Measurements from ENCODE around the gene HK1. TPM values are rescaled to one million over a fixed set of nuclear protein-coding genes. Genes with fewer than 3 reads are reported as not detected.

The HK1 gene
- total RNA-seq, 2 experiments from 2014 or later, result 13.1 to 31.5 TPM

- Histone ChIP-seq H3K36me3 (ENCODE audit: insufficient read depth, low read length) (no peaks in the 10 kb centered on the region), H3K27ac (ENCODE audit: low read depth, low read length, poor library complexity, severe bottlenecking) (no peak overlapping the region), H3K4me3 (ENCODE audit: low read depth, low read length, poor library complexity, severe bottlenecking) (no peak overlapping the region), H2AFZ (ENCODE audit: low read length) (no peak overlapping the region), H3K9me2 (ENCODE audit: insufficient read depth, low read length) (no peaks in the 10 kb centered on the region), H3K4me2 (ENCODE audit: low read length) (no peak overlapping the region), H4K20me1 (ENCODE audit: insufficient read depth, low read length) (no peaks in the 10 kb centered on the region), H3K9me3 (ENCODE audit: low read length) (no peaks in the 10 kb centered on the region), H3K79me2 (ENCODE audit: insufficient read depth, low read depth, low read length) (no peaks in the 10 kb centered on the region), H3K4me1 (ENCODE audit: insufficient read depth, low read length, poor library complexity, severe bottlenecking) (peaks cover 2% of the 10 kb centered on the region)
- TF ChIP-seq, protein P1, sequence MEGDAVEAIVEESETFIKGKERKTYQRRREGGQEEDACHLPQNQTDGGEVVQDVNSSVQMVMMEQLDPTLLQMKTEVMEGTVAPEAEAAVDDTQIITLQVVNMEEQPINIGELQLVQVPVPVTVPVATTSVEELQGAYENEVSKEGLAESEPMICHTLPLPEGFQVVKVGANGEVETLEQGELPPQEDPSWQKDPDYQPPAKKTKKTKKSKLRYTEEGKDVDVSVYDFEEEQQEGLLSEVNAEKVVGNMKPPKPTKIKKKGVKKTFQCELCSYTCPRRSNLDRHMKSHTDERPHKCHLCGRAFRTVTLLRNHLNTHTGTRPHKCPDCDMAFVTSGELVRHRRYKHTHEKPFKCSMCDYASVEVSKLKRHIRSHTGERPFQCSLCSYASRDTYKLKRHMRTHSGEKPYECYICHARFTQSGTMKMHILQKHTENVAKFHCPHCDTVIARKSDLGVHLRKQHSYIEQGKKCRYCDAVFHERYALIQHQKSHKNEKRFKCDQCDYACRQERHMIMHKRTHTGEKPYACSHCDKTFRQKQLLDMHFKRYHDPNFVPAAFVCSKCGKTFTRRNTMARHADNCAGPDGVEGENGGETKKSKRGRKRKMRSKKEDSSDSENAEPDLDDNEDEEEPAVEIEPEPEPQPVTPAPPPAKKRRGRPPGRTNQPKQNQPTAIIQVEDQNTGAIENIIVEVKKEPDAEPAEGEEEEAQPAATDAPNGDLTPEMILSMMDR (conservative IDR thresholded peaks at IDR 0.05; ENCODE audit: low read length), result no peak
- TF ChIP-seq EZH2phosphoT487 (IDR thresholded peaks at IDR 0.05; ENCODE audit: borderline replicate concordance, low read depth, low read length), result no peak
- no TSS peak for BruUV-seq (replicated peaks)
- DNase-seq (ENCODE audit: low spot score), result no peak
- intact Hi-C loops (cut with micrococcal nuclease; ENCODE audit: unreplicated experiment), result no loop called here
- ChIA-PET POLR2A (no interaction called here), CTCF (ENCODE audit: unreplicated experiment) (interaction anchor here (0.9 kb wide), 1 partner anchor 9 kb away, joined by 4 read pairs; no protein-coding TSS in a partner anchor)
These were observed 43.8 kb upstream of the HK1 start for GRCh38 chr10:69234447-69234846.

- H2AFZ ChIP-seq (ENCODE audit: low read length), result no peak overlapping the region
- no TSS peak for BruUV-seq (replicated peaks)
- no peaks in the 10 kb centered on the region for H3K9me3 ChIP-seq (ENCODE audit: low read length)
- intact Hi-C loops (cut with micrococcal nuclease; ENCODE audit: unreplicated experiment), result loop anchor here (1.0 kb wide), 3 partner anchors 155 to 270 kb away; no protein-coding TSS in a partner anchor
- peak; percentile 76 for DNase-seq (ENCODE audit: low spot score)
- H3K27ac ChIP-seq (ENCODE audit: low read depth, low read length, poor library complexity, severe bottlenecking), result no peak overlapping the region
- no peak overlapping the region for H3K4me2 ChIP-seq (ENCODE audit: low read length)
- no peaks in the 10 kb centered on the region for H3K4me1 ChIP-seq (ENCODE audit: insufficient read depth, low read length, poor library complexity, severe bottlenecking)
- H3K36me3 ChIP-seq (ENCODE audit: insufficient read depth, low read length), result no peaks in the 10 kb centered on the region
- H4K20me1 ChIP-seq (ENCODE audit: insufficient read depth, low read length), result no peaks in the 10 kb centered on the region
- no peaks in the 10 kb centered on the region for H3K9me2 ChIP-seq (ENCODE audit: insufficient read depth, low read length)
- POLR2A ChIA-PET, result interaction anchor here (0.9 kb wide), 1 partner anchor 37 kb away, joined by 4 read pairs; no protein-coding TSS in a partner anchor
- H3K4me3 ChIP-seq (ENCODE audit: low read depth, low read length, poor library complexity, severe bottlenecking), result no peak overlapping the region
- H3K79me2 ChIP-seq (ENCODE audit: insufficient read depth, low read depth, low read length), result no peaks in the 10 kb centered on the region
- TF ChIP-seq, protein P1 (conservative IDR thresholded peaks at IDR 0.05; ENCODE audit: low read length), result peak; percentile 96
- TF ChIP-seq EZH2phosphoT487 (IDR thresholded peaks at IDR 0.05; ENCODE audit: borderline replicate concordance, low read depth, low read length), result no peak
- CTCF ChIA-PET (ENCODE audit: unreplicated experiment), result interaction anchor here (0.9 kb wide), 1 partner anchor 155 kb away, joined by 3 read pairs; no protein-coding TSS in a partner anchor
These were observed 40.7 kb upstream of the HK1 start for GRCh38 chr10:69237528-69238159.

DNA sequence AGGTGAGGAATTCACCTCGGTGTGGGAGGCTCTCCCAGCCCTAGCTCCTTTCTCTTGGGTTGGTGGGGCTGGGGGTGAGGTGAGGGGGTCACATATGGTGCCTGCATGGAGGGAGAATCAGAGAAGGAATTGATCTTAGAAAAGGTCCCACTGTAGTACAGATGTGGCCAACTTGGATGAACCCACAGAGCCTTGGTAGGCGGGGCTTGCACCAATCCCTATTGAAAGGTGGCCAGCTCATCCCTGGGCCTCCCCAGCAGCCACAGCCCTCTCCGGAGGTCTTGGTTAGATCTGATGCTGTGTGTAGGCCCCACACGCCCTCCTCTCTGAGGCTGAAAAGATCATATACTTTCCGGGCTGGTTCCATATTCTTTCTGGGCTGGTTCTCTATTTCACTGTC is 39.2 kb upstream of the HK1 start:
- POLR2A ChIA-PET, result interaction anchor here (0.6 to 1.0 kb wide), 4 partner anchors 46 to 1937 kb away, joined by 3 to 7 read pairs (median 3); no protein-coding TSS in a partner anchor
- no peaks in the 10 kb centered on the region for H3K9me3 ChIP-seq (ENCODE audit: low read length)
- no peaks in the 10 kb centered on the region for H3K4me1 ChIP-seq (ENCODE audit: insufficient read depth, low read length, poor library complexity, severe bottlenecking)
- TF ChIP-seq EZH2phosphoT487 (IDR thresholded peaks at IDR 0.05; ENCODE audit: borderline replicate concordance, low read depth, low read length), result no peak
- TF ChIP-seq, protein P1 (conservative IDR thresholded peaks at IDR 0.05; ENCODE audit: low read length), result no peak
- H3K36me3 ChIP-seq (ENCODE audit: insufficient read depth, low read length), result no peaks in the 10 kb centered on the region
- no peak overlapping the region for H3K4me3 ChIP-seq (ENCODE audit: low read depth, low read length, poor library complexity, severe bottlenecking)
- H3K27ac ChIP-seq (ENCODE audit: low read depth, low read length, poor library complexity, severe bottlenecking), result no peak overlapping the region
- H3K4me2 ChIP-seq (ENCODE audit: low read length), result no peak overlapping the region
- intact Hi-C loops (cut with micrococcal nuclease; ENCODE audit: unreplicated experiment), result no loop called here
- no peak for DNase-seq (ENCODE audit: low spot score)
- BruUV-seq (replicated peaks), result no TSS peak
- CTCF ChIA-PET (ENCODE audit: unreplicated experiment), result interaction anchor here (0.6 kb wide), 2 partner anchors 134 to 677 kb away, joined by 3 to 6 read pairs; no protein-coding TSS in a partner anchor
- no peaks in the 10 kb centered on the region for H4K20me1 ChIP-seq (ENCODE audit: insufficient read depth, low read length)
- no peak overlapping the region for H2AFZ ChIP-seq (ENCODE audit: low read length)
- H3K79me2 ChIP-seq (ENCODE audit: insufficient read depth, low read depth, low read length), result no peaks in the 10 kb centered on the region
- H3K9me2 ChIP-seq (ENCODE audit: insufficient read depth, low read length), result no peaks in the 10 kb centered on the region
